Liver (tissue), 9 donors: Measurements from ENCODE around the gene COL23A1. TPM values are rescaled to one million over a fixed set of nuclear protein-coding genes. Genes with fewer than 3 reads are reported as not detected.

Source experiments
- DNase-seq: peaks from one replicate; pipeline ENCODE4 v3.0.0-alpha.2; 2017; ENCODE audit warnings: low spot score
- H3K27ac ChIP-seq, 2 donors: one replicate each; pipeline ENCODE4 v1.7.0; 2013; ENCODE audit warnings: inconsistent platforms in 2 of 2, low read length in 2 of 2, control low read depth in 1 of 2, low read depth in 1 of 2, mild to moderate bottlenecking in 1 of 2
- H3K27me3 ChIP-seq, 4 donors: one replicate each; pipeline versions ENCODE4 v1.6.1 to v1.7.0; 2013; ENCODE audit warnings: low read length in 3 of 4, inconsistent platforms in 1 of 4, mild to moderate bottlenecking in 1 of 4, moderate library complexity in 1 of 4; ENCODE audit not compliant: control insufficient read depth in 4 of 4, insufficient read depth in 4 of 4
- H3K36me3 ChIP-seq, 4 donors: one replicate each; pipeline versions ENCODE4 v1.6.1 to v1.7.0; 2013; ENCODE audit warnings: low read length in 3 of 4, mild to moderate bottlenecking in 3 of 4, low read depth in 1 of 4, moderate library complexity in 1 of 4; ENCODE audit not compliant: control insufficient read depth in 4 of 4, insufficient read depth in 3 of 4
- H3K4me1 ChIP-seq, 4 donors: one replicate each; pipeline versions ENCODE4 v1.6.1 to v1.7.0; 2013; ENCODE audit warnings: low read length in 3 of 4, mild to moderate bottlenecking in 3 of 4, moderate library complexity in 1 of 4; ENCODE audit not compliant: control insufficient read depth in 4 of 4, insufficient read depth in 4 of 4
- H3K4me3 ChIP-seq, 3 donors: one replicate each; pipeline versions ENCODE4 v1.6.1 to v1.7.0; 2013; ENCODE audit warnings: low read length in 3 of 3, control low read depth in 1 of 3, low read depth in 1 of 3, mild to moderate bottlenecking in 1 of 3
- H3K9ac ChIP-seq, 2 donors: one replicate each; pipeline ENCODE4 v1.7.0; 2013; ENCODE audit warnings: low read length in 2 of 2, mild to moderate bottlenecking in 2 of 2, moderate library complexity in 2 of 2, control low read depth in 1 of 2, low read depth in 1 of 2
- H3K9me3 ChIP-seq, 4 donors: one replicate each; pipeline versions ENCODE4 v1.6.1 to v1.7.0; 2013; ENCODE audit warnings: low read length in 3 of 4; ENCODE audit not compliant: control insufficient read depth in 4 of 4
- EGR1 ChIP-seq, 2 donors: IDR thresholded peaks; 2 replicates each; pipeline ENCODE4 v1.6.1; 2016 to 2018; ENCODE audit warnings: antibody characterized with exemption in 2 of 2, low read depth in 2 of 2
- FOXA2 ChIP-seq: IDR thresholded peaks from 2 replicates; pipeline ENCODE4 v1.6.1; 2016; ENCODE audit warnings: antibody characterized with exemption
- GABPA ChIP-seq, 2 donors: IDR thresholded peaks in 1 of 2; conservative IDR thresholded peaks in 1 of 2; 2 replicates each; pipeline ENCODE4 v1.6.1; 2016; ENCODE audit warnings: antibody characterized with exemption in 2 of 2, mild to moderate bottlenecking in 1 of 2, moderate library complexity in 1 of 2
- HNF4A ChIP-seq, 2 donors: conservative IDR thresholded peaks; 2 replicates each; pipeline ENCODE4 v1.6.1; 2016; ENCODE audit warnings: antibody characterized with exemption in 2 of 2, mild to moderate bottlenecking in 2 of 2
- NR2F2 ChIP-seq: IDR thresholded peaks from 2 replicates; pipeline ENCODE4 v1.6.1; 2016; ENCODE audit warnings: antibody characterized with exemption
- RAD21 ChIP-seq, 2 donors: IDR thresholded peaks; 2 replicates each; pipeline ENCODE4 v1.6.1; 2016; ENCODE audit warnings: antibody characterized with exemption in 2 of 2, mild to moderate bottlenecking in 2 of 2
- RXRA ChIP-seq, 2 donors: IDR thresholded peaks; 2 replicates each; pipeline ENCODE4 v1.6.1; 2017 to 2018; ENCODE audit warnings: antibody characterized with exemption in 2 of 2, mild to moderate bottlenecking in 1 of 2
- SP1 ChIP-seq: IDR thresholded peaks from 2 replicates; pipeline ENCODE4 v1.6.1; 2018; ENCODE audit warnings: antibody characterized with exemption, mild to moderate bottlenecking
- TAF1 ChIP-seq: conservative IDR thresholded peaks from 2 replicates; pipeline ENCODE4 v1.6.1; 2016; ENCODE audit warnings: antibody characterized with exemption, mild to moderate bottlenecking
- YY1 ChIP-seq: IDR thresholded peaks from 2 replicates; pipeline ENCODE4 v1.6.1; 2016; ENCODE audit warnings: antibody characterized with exemption, mild to moderate bottlenecking
- WGBS: extraction: QIAGEN DNeasy Blood & Tissue Kit; methylation state at CpG from one replicate; pipeline ENCODE4 v1.1.7; 2013; 5-methylcytosine and 5-hydroxymethylcytosine counted together
- polyA plus RNA-seq, 2 donors: library from polyadenylated mRNA; stranded (reverse) in 1 of 2; unstranded in 1 of 2; fragments of 200-250 nt in 1 of 2; fragments of >200 nt in 1 of 2; fragmentation: Nextera tagmentation in 1 of 2; extraction: Ambion mirVana in 1 of 2; gene quantifications; one replicate each; pipeline versions ENCODE4 v1.2.1 to v1.2.3, GENCODE V29; 2013 to 2015
- total RNA-seq, 2 donors: library from RNA; depleted of rRNA; stranded (reverse); fragments of >200 nt; gene quantifications; one replicate each; pipeline ENCODE4 v1.2.3, GENCODE V29; 2014
- TF ChIP-seq, protein P1 (sequence below): IDR thresholded peaks from 2 replicates; pipeline ENCODE4 v1.6.1; 2016; ENCODE audit warnings: antibody characterized with exemption
- TF ChIP-seq, protein P2 (sequence below): IDR thresholded peaks from 2 replicates; pipeline ENCODE4 v1.6.1; 2016; ENCODE audit warnings: antibody characterized with exemption
- TF ChIP-seq, protein P3 (sequence below): IDR thresholded peaks from 2 replicates; pipeline ENCODE4 v1.6.1; 2016; ENCODE audit warnings: antibody characterized with exemption
- TF ChIP-seq, protein P4 (sequence below): IDR thresholded peaks from 2 replicates; pipeline ENCODE4 v1.6.1; 2016; ENCODE audit warnings: antibody characterized with exemption, mild to moderate bottlenecking
- donor health status: healthy.
- donor health status: healthy.
- donor health status: healthy.
- donor health status: healthy.
- donor health status: healthy.

Gene COL23A1
- total and polyA plus RNA-seq, 4 donors: 0.08 to 1.4 (median 0.27) TPM

DNA sequence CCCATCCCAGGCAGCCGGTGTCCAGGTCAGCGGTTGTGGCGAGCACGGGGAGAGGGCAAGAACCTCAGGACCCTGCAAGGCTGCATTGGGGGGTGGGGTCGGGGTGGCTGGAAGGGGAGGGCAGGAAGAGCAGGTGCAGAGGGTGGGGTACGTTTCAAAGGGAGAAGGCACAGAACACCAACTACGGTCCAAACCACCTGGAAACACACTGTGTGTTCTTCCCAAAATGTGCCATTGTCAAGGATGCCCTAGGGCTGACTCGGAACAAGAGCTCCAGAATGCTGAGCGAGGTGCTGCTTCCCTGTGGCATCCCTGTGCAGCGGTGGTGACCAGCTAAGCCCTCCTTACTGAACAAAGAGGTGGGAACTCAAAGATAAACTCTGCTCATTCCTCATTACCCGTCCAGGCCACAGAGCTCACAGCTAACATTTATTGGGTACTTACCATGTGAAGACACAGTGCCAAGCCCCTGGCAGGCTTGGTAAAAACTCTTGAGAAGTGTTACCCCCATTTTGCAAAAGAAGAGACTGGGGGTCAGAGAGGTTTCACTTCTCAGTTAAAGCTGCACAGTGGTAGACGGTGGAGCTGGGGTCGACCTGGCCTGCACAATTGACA, 153.8 kb downstream of the COL23A1 start:
- no peak overlapping the region for H3K27ac ChIP-seq
- TF ChIP-seq TAF1 (no peak), SP1 (no peak), RXRA (IDR thresholded peaks at IDR 0.05) (no peak)
- no peaks in the 10 kb centered on the region for H3K27me3 ChIP-seq
- H3K4me3 ChIP-seq: no peak overlapping the region
- H3K9ac ChIP-seq: no peak overlapping the region
- peaks cover 0 to 2% (median 0%) of the 10 kb centered on the region in 4 donors for H3K4me1 ChIP-seq
- 82% methylated on average over 13 of the region's 13 CpGs for WGBS
- no peaks in the 10 kb centered on the region for H3K36me3 ChIP-seq
- DNase-seq: no peak
- no peaks in the 10 kb centered on the region for H3K9me3 ChIP-seq

DNA sequence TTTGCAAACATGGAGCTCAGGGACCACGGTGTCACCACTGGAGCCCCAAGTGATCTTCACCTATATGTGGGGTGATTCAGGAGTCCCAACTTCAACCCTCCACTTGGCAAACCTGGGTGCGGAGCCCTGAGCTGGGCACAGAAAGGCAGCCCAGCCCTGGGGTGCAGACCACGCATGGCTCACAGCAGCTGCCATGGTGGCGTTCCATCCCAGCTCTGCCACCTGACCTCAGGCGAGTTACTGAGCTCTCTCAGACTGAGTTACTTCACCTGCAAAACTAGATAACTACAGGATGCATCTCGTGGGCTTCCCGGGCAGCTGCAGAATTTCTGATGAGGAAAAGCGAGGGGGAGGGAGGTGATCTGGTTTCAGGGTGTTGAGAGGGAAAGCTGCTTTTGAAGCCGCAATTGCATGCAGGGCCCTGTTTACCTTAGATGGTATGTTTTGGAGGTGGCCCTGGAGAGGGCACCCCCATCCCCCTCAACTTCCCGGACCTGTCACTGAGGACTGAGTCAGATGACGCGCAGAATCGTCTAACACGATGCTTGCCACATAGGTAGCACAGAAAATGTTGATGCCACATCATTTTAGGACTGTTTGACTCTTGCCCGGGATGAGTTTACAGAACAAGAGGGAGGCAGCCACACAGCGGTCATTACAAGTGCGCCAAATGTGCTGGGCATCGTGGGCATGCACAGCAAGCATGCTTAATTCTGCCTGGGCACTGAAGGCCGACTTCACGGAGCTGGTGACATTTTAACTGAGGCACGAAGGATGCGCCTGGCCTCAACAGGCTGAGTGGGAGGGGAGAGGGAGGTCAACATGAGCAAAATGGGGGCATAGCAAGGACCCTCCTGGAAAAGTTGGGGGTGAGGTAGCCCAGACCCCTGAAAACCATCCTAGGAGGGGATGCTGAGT, 154.6 kb downstream of the COL23A1 start:
- 88% methylated on average over 22 of the region's 22 CpGs for WGBS

DNA sequence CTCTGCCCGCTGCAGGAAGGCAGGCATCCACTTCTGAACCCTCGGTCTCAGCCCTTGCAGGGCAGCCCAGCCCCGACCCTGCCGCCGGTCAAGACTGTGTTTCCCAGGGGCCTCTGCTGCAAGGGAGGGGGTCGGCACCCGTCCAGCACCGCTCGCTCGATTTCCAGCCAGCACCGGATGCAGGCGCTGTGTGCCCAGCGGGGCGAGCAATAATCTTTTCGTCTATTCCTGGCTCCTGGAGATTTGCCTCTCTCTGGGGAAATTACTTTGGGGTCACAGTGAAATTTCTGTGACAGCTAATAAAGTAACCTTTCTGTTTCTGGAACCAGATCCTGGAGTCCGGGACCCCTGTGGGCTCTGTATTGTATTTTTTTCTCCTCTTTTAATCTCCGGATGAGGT, 155.3 kb downstream of the COL23A1 start:
- Histone ChIP-seq H3K4me3 (no peak overlapping the region), H3K27me3 (no peaks in the 10 kb centered on the region), H3K9ac (no peak overlapping the region), H3K27ac (no peak overlapping the region), H3K9me3 (no peaks in the 10 kb centered on the region), H3K36me3 (no peaks in the 10 kb centered on the region), H3K4me1 (peaks cover 0 to 2% (median 0%) of the 10 kb centered on the region in 4 donors)
- no peak for TF ChIP-seq EGR1 (IDR thresholded peaks at IDR 0.05; ENCODE audit: low read depth in 2 of 2)
- TF ChIP-seq HNF4A (conservative IDR thresholded peaks at IDR 0.05): no peak
- TF ChIP-seq TAF1: no peak
- TF ChIP-seq, protein P1, sequence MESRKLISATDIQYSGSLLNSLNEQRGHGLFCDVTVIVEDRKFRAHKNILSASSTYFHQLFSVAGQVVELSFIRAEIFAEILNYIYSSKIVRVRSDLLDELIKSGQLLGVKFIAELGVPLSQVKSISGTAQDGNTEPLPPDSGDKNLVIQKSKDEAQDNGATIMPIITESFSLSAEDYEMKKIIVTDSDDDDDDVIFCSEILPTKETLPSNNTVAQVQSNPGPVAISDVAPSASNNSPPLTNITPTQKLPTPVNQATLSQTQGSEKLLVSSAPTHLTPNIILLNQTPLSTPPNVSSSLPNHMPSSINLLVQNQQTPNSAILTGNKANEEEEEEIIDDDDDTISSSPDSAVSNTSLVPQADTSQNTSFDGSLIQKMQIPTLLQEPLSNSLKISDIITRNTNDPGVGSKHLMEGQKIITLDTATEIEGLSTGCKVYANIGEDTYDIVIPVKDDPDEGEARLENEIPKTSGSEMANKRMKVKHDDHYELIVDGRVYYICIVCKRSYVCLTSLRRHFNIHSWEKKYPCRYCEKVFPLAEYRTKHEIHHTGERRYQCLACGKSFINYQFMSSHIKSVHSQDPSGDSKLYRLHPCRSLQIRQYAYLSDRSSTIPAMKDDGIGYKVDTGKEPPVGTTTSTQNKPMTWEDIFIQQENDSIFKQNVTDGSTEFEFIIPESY: no peak
- TF ChIP-seq NR2F2: no peak
- TF ChIP-seq, protein P2, sequence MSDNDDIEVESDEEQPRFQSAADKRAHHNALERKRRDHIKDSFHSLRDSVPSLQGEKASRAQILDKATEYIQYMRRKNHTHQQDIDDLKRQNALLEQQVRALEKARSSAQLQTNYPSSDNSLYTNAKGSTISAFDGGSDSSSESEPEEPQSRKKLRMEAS: no peak
- no peak for TF ChIP-seq YY1
- TF ChIP-seq, protein P3, sequence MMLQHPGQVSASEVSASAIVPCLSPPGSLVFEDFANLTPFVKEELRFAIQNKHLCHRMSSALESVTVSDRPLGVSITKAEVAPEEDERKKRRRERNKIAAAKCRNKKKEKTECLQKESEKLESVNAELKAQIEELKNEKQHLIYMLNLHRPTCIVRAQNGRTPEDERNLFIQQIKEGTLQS: no peak
- TF ChIP-seq, protein P4, sequence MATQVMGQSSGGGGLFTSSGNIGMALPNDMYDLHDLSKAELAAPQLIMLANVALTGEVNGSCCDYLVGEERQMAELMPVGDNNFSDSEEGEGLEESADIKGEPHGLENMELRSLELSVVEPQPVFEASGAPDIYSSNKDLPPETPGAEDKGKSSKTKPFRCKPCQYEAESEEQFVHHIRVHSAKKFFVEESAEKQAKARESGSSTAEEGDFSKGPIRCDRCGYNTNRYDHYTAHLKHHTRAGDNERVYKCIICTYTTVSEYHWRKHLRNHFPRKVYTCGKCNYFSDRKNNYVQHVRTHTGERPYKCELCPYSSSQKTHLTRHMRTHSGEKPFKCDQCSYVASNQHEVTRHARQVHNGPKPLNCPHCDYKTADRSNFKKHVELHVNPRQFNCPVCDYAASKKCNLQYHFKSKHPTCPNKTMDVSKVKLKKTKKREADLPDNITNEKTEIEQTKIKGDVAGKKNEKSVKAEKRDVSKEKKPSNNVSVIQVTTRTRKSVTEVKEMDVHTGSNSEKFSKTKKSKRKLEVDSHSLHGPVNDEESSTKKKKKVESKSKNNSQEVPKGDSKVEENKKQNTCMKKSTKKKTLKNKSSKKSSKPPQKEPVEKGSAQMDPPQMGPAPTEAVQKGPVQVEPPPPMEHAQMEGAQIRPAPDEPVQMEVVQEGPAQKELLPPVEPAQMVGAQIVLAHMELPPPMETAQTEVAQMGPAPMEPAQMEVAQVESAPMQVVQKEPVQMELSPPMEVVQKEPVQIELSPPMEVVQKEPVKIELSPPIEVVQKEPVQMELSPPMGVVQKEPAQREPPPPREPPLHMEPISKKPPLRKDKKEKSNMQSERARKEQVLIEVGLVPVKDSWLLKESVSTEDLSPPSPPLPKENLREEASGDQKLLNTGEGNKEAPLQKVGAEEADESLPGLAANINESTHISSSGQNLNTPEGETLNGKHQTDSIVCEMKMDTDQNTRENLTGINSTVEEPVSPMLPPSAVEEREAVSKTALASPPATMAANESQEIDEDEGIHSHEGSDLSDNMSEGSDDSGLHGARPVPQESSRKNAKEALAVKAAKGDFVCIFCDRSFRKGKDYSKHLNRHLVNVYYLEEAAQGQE: no peak
- TF ChIP-seq RXRA (IDR thresholded peaks at IDR 0.05): no peak
- TF ChIP-seq FOXA2: no peak
- TF ChIP-seq GABPA (IDR thresholded peaks at IDR 0.05 in 1 of 2, conservative IDR thresholded peaks at IDR 0.05 in 1 of 2): no peak
- TF ChIP-seq RAD21 (IDR thresholded peaks at IDR 0.05): no peak
- DNase-seq: peak; percentile 32
- 74% methylated on average over 17 of the region's 17 CpGs for whole genome bisulfite sequencing

More for the DNA sequence above, 154.6 kb downstream of the COL23A1 start:
- Histone ChIP-seq H3K4me3 (no peak overlapping the region), H3K4me1 (peaks cover 0 to 2% (median 0%) of the 10 kb centered on the region in 4 donors), H3K9ac (no peak overlapping the region), H3K9me3 (no peaks in the 10 kb centered on the region), H3K36me3 (no peaks in the 10 kb centered on the region), H3K27me3 (no peaks in the 10 kb centered on the region), H3K27ac (no peak overlapping the region)
- peak; percentile 24 for DNase-seq
- TF ChIP-seq HNF4A (conservative IDR thresholded peaks at IDR 0.05) (no peak), YY1 (no peak)
